WERI-Rb-1 (cell line): ENCODE results near the gene ETS2.

Experiments used
- DNase-seq: peaks from one replicate; pipeline ENCODE4 v3.0.0-alpha.2; 2020
- H3K27ac ChIP-seq: fragments of 250-450 bp; sonication (Bioruptor Pico); 2 replicates; pipeline ENCODE4 v1.5.1; 2020; ENCODE audit warnings: mild to moderate bottlenecking, moderate library complexity
- H3K27me3 ChIP-seq: fragments of 250-450 bp; sonication (Bioruptor Pico); 2 replicates; pipeline ENCODE4 v1.5.1; 2021; ENCODE audit warnings: mild to moderate bottlenecking, low read depth, moderate library complexity; ENCODE audit not compliant: insufficient read depth, severe bottlenecking
- H3K36me3 ChIP-seq: fragments of 250-450 bp; sonication (Bioruptor Pico); 2 replicates; pipeline ENCODE4 v1.5.1; 2020; ENCODE audit warnings: mild to moderate bottlenecking, moderate library complexity
- H3K4me3 ChIP-seq: 2 replicates; pipeline ENCODE4 v1.5.1; 2011; ENCODE audit warnings: low read depth, mild to moderate bottlenecking, control low read depth, low read length
- H3K9me3 ChIP-seq: fragments of 250-450 bp; sonication (Bioruptor Pico); 2 replicates; pipeline ENCODE4 v1.5.1; 2021; ENCODE audit warnings: mild to moderate bottlenecking, moderate library complexity; ENCODE audit not compliant: severe bottlenecking
- TF ChIP-seq, protein P1 (sequence below): IDR thresholded peaks from 2 replicates; pipeline ENCODE4 v1.5.1; 2011; ENCODE audit warnings: low read depth, mild to moderate bottlenecking, control low read depth, inconsistent platforms, low read length

Gene ETS2

DNA sequence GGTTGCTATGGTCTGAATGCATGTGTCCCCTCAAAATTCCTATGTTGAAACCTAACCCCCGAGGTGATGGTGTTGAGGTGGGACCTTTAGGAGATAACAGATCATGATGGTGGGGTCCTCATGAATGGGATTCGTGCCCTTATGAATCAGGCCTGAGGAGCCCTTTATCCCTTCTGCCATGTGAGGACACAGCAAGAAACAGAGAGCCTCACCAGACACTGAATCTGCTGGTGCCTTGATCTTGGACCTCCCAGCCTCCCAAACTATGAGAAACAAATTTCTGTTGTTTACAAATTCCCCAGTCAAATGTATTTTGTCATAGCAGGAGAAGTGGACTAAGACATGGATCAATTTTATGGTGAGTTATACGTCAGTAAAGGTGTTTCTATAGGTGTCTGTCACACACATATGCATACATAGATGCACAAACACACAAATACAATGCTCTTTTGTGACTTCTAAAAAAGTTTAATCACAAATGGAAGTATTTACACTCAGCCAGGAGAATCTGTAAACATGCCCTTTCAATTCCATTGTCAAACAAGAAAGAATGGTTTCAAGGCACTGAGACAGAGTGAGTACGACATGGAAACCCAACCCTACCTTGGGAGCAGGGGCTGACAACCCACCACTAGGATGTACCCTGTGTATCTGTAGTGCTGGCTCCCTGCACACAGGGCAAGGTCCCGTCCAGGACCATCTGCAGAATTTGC is 5.5 kb upstream of the ETS2 start:
- no peak for DNase-seq
- Histone ChIP-seq H3K9me3 (no peaks in the 10 kb centered on the region), H3K36me3 (no peaks in the 10 kb centered on the region), H3K27ac (no peak overlapping the region), H3K4me3 (no peak overlapping the region), H3K27me3 (no peaks in the 10 kb centered on the region)
- TF ChIP-seq, protein P1, sequence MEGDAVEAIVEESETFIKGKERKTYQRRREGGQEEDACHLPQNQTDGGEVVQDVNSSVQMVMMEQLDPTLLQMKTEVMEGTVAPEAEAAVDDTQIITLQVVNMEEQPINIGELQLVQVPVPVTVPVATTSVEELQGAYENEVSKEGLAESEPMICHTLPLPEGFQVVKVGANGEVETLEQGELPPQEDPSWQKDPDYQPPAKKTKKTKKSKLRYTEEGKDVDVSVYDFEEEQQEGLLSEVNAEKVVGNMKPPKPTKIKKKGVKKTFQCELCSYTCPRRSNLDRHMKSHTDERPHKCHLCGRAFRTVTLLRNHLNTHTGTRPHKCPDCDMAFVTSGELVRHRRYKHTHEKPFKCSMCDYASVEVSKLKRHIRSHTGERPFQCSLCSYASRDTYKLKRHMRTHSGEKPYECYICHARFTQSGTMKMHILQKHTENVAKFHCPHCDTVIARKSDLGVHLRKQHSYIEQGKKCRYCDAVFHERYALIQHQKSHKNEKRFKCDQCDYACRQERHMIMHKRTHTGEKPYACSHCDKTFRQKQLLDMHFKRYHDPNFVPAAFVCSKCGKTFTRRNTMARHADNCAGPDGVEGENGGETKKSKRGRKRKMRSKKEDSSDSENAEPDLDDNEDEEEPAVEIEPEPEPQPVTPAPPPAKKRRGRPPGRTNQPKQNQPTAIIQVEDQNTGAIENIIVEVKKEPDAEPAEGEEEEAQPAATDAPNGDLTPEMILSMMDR, result no peak

DNA sequence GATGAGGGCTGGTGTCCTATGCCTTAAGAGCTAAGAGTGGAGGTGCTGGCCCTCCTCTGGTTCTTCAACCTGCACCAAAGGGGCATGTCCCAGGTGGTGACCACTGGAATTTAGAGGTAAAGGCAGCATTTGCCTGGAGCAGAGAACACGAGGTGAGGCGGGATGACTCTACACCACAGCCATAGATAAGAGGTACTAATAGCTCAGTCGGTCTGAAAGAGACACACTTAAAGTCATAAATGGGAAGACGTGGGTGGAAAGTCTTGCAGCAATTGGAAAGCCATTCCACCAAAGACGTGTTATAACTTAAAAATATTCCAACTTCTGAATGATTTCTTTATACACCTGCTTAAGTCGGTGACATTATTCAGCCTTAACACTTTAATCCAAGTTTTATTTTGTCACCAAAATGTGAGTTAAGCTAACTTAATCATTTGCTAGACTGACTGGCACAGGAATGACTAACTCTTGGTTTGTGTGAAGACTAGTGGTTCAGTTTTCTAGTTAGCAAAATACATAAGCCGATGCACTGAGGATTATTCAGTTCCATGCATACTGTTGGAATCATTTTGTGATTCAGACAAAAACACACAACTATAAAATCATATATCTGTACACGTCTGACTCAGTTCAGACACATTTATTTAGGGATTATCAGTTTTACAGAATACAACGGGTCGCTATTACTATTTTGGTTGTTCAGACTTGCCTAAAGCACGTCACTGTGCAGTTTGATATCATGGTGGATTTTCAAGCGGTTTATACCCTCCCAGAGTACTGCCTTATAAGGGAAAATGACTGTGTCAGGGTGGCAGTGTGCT is 4.6 kb upstream of the ETS2 start:
- no peaks in the 10 kb centered on the region for H3K27me3 ChIP-seq
- H3K27ac ChIP-seq, result no peak overlapping the region
- H3K4me3 ChIP-seq, result no peak overlapping the region
- DNase-seq, result no peak
- no peaks in the 10 kb centered on the region for H3K36me3 ChIP-seq
- no peaks in the 10 kb centered on the region for H3K9me3 ChIP-seq
- TF ChIP-seq, protein P1, result no peak

DNA sequence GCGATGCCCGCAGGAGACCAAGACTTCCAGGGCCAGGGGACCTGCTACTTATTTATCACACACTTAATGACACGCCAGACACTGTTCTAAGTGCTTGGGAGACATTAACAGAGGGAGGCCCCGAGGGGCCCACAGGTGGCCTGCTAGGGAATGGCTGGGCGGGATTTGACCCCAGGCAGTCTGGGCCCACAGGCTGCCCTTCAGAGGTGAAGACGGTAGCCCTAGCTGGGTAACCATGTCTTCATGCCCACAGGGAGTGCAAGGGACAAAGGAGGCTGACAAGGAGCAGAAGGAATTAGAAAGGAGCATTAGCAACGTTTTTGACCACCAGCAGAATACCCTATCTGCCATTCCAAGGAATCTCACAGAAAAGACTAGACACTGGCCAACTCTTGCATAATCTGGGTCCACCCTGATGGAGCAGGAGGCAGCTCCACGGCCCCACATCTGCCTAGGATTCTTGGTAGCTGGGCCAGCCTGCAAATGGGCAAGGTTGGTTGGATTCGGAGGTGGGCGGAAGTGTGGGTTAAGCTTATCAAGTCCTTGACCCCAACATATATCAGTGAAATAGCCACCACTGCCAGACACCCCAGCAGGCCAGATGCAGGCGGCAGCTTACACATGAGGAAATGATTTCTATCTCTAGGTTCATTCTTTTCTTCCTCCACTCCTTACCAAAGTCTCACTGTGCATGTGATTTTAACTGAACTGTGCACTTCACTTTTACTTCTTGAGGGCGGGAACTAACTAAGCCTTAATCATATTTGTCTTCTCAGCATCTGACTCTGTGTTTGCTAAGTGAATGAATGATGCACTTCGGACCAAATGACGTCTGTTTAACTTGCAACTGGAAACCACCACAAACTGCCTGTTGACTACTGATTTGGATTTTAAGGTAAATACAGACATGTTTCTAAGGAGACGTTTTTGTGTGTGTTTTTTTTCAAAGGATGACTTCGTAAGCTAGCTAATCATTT is 3.4 kb upstream of the ETS2 start:
- TF ChIP-seq, protein P1, result no peak
- DNase-seq, result no peak
- no peaks in the 10 kb centered on the region for H3K36me3 ChIP-seq
- no peaks in the 10 kb centered on the region for H3K27me3 ChIP-seq
- no peak overlapping the region for H3K27ac ChIP-seq
- no peak overlapping the region for H3K4me3 ChIP-seq
- no peaks in the 10 kb centered on the region for H3K9me3 ChIP-seq

DNA sequence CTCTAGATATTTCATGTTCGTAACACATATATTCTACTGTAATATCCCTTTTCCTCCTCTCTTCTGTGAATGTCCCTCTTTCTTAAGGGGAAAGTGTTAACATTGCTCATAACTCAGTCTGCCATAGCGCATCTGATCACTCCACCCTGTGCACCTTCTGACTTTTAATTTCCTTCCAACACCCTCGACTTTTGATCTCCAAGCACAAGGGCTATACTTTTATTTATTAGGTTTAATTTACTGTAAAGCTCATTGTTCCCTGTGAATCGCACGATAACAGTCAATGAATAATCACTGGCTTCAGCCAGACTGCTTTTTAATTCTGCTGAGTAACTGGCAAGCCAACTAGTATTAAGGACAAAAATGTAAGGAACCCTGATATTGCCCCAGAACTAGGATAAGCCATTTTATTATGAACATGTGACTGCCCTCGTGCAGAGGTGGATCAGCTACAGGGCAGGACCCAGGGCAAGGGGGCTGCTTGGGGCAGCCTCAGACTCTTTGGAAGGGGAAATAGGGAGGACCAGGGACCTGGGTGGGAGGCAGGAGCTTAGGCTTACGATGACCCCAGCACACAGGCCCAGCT is 2.6 kb upstream of the ETS2 start:
- no peak overlapping the region for H3K4me3 ChIP-seq
- DNase-seq, result no peak
- TF ChIP-seq, protein P1, result no peak
- no peak overlapping the region for H3K27ac ChIP-seq
- H3K36me3 ChIP-seq, result no peaks in the 10 kb centered on the region
- H3K27me3 ChIP-seq, result no peaks in the 10 kb centered on the region
- H3K9me3 ChIP-seq, result no peaks in the 10 kb centered on the region

DNA sequence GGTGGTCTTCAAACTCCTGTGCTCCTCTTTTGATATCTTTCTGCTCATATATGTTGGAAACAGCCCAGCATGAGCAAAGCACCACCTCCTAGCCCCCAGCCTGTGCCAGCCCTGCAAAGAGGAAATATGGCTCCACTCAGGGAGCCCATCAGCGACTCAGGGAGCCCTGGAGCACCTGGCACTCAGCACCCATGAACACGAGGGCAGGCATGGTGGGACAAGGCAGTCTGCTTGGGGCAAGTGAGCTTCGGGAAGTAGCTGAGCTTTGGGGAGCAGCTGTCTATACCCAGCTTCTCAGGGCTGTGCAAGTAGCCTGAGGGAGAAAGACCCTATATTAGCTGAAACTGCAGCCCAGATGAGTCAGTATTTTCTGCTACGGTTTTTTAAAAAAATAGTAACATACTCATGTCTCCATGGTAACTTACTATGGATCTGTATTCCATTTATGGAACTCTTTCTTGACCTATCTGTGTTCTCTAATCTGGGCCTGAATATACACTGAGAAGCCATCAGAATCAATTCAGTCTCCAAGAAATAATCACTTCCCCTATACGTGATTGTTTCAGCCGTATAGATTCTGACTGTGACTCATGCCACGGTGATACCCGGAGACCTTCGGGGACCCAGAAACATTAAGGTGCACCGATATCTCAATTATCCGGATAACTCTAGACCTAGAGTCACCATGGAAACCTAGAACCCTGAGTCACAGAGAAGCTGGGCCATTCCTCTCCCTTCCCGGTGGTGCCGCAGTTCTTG is 1.5 kb upstream of the ETS2 start:
- TF ChIP-seq, protein P1, result no peak
- H3K27ac ChIP-seq, result no peak overlapping the region
- H3K36me3 ChIP-seq, result no peaks in the 10 kb centered on the region
- DNase-seq, result no peak
- peak overlapping the region; percentile 88 for H3K4me3 ChIP-seq
- H3K27me3 ChIP-seq, result no peaks in the 10 kb centered on the region
- H3K9me3 ChIP-seq, result no peaks in the 10 kb centered on the region
